ENCODE measurements around the gene TMEM266.

TMEM266 gene

DNA sequence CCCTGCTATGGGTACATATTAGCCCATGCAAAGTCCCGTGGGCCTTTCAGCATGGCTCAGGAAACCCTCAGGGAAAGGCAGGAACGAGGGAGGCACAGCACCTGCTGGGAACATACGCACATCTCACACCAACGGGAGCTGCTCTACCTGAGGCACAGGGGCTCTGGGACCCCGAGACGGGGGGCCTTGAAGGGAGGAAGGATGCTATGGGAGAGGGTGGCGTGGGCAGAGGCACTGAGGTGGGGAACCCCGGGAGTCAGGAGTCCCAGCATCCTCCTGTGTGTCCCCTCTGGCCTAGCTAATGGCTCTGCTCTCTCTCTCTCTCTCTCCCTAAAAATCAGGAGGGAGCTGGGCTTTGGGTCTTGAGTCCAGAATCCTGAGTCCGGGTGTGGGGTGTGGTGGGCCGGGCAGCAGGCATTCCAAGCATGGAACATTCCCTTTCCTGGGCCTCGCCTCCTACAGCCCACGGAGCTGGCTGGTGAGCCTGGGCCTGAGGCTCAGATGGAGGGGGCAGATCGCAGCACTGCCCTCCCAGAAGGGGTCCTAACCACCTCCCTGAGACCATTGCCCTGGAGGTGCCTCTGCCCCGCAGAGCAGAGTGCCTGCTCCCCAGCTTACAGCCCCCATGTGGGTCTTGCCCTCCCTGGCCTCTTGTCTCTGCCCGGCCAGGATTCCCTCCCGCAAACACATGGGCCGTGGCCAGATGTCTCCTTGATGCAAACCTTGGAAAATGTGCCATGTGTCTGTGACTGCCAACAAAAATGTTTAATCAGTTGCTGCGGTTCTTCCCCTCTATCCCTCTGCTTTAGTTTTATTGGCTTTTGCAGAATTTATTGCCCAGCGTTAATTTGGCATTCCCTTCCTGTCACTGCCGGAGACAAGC is 101.6 kb downstream of the TMEM266 start:
- Histone ChIP-seq H3K4me2 (ENCODE audit: low read length) (no peak overlapping the region), H3K27me3 (ENCODE audit: control insufficient read depth, insufficient read depth, low read length) (no peaks in the 10 kb centered on the region), H3K9ac (no peak overlapping the region), H2AFZ (no peak overlapping the region), H3K9me3 (ENCODE audit: control insufficient read depth, low read length) (no peaks in the 10 kb centered on the region), H3K36me3 (ENCODE audit: control insufficient read depth, insufficient read depth, low read length) (no peaks in the 10 kb centered on the region), H3K4me3 (ENCODE audit: low read depth, low read length) (no peak overlapping the region), H3K79me2 (no peaks in the 10 kb centered on the region), H3K27ac (no peak overlapping the region), H3K4me1 (no peaks in the 10 kb centered on the region)
- TF ChIP-seq CTCF (IDR thresholded peaks at IDR 0.05): no peak

DNA sequence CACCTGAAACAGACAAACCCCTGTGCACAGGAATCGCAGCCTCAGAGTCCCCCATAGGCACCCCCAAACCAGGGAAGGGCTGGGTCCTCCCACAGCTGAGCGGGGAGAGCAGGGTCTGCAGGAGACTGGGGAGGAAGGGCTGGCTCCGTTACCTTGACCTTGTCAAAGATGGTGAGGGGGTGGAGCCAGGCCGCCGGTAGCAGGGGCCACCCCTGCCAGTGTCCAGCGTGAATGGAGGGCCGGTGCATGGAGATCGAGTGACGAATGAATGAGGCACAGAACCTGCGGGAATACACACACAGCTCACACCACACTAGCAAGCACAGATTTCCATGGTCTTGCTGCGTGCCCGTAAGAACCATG is 102.2 kb downstream of the TMEM266 start:
- no peak overlapping the region for H3K27ac ChIP-seq
- no peak overlapping the region for H2AFZ ChIP-seq
- H3K27me3 ChIP-seq (ENCODE audit: control insufficient read depth, insufficient read depth, low read length): no peaks in the 10 kb centered on the region
- H3K4me2 ChIP-seq (ENCODE audit: low read length): no peak overlapping the region
- no peaks in the 10 kb centered on the region for H3K36me3 ChIP-seq (ENCODE audit: control insufficient read depth, insufficient read depth, low read length)
- no peak overlapping the region for H3K4me3 ChIP-seq (ENCODE audit: low read depth, low read length)
- no peak overlapping the region for H3K9ac ChIP-seq
- no peaks in the 10 kb centered on the region for H3K9me3 ChIP-seq (ENCODE audit: control insufficient read depth, low read length)
- no peaks in the 10 kb centered on the region for H3K4me1 ChIP-seq
- no peaks in the 10 kb centered on the region for H3K79me2 ChIP-seq
- TF ChIP-seq CTCF (IDR thresholded peaks at IDR 0.05): no peak

DNA sequence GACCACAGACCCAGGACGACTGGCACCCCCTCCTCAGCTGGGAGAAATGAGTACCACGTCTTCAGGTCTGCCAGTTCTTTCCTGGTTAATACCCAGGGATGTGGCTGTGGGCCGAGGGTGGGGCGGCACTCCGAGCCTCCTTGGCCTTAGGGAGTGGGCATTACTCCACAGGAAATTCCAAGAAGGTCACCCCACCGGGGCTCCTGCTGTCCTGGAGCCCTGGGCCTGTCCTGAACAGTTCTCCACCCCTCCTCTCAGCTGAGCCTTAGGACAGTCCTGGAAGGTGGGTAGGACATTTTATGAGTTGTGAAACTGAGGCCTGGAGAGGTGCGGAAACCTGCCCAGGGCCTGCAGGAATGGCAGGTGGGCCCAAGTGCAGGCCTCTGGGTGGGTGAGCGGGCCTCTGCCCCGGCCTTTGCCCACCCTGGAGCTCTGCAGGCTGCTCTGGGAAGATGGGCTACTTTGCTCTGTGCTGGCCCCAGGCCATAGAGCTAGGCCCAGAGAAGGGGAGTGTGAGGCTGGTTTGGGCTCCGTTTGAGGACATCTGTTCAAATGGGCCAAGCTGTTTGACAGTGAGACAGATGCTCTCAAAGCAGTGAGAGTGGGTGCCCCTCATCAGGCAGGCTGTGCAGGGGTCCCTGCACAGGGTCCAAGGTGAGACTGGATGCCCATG is 103.1 kb downstream of the TMEM266 start:
- no peaks in the 10 kb centered on the region for H3K27me3 ChIP-seq (ENCODE audit: control insufficient read depth, insufficient read depth, low read length)
- H3K9me3 ChIP-seq (ENCODE audit: control insufficient read depth, low read length): no peaks in the 10 kb centered on the region
- H3K4me2 ChIP-seq (ENCODE audit: low read length): no peak overlapping the region
- no peak overlapping the region for H3K4me3 ChIP-seq (ENCODE audit: low read depth, low read length)
- no peak overlapping the region for H3K9ac ChIP-seq
- H3K27ac ChIP-seq: no peak overlapping the region
- no peak overlapping the region for H2AFZ ChIP-seq
- no peaks in the 10 kb centered on the region for H3K79me2 ChIP-seq
- no peaks in the 10 kb centered on the region for H3K36me3 ChIP-seq (ENCODE audit: control insufficient read depth, insufficient read depth, low read length)
- no peak for TF ChIP-seq CTCF (IDR thresholded peaks at IDR 0.05)
- no peaks in the 10 kb centered on the region for H3K4me1 ChIP-seq

- H3K27ac ChIP-seq: no peak overlapping the region
These were observed 103.9 kb downstream of the TMEM266 start for GRCh38 chr15:76163457-76164295.

More at GRCh38 chr15:76163457-76164295, 103.9 kb downstream of the TMEM266 start:
- H3K9ac ChIP-seq: no peak overlapping the region
- H3K79me2 ChIP-seq: no peaks in the 10 kb centered on the region
- H3K9me3 ChIP-seq (ENCODE audit: control insufficient read depth, low read length): no peaks in the 10 kb centered on the region
- H3K4me1 ChIP-seq: no peaks in the 10 kb centered on the region
- H2AFZ ChIP-seq: no peak overlapping the region
- no peaks in the 10 kb centered on the region for H3K27me3 ChIP-seq (ENCODE audit: control insufficient read depth, insufficient read depth, low read length)
- no peaks in the 10 kb centered on the region for H3K36me3 ChIP-seq (ENCODE audit: control insufficient read depth, insufficient read depth, low read length)
- no peak overlapping the region for H3K4me2 ChIP-seq (ENCODE audit: low read length)
- no peak overlapping the region for H3K4me3 ChIP-seq (ENCODE audit: low read depth, low read length)
- TF ChIP-seq CTCF (IDR thresholded peaks at IDR 0.05): no peak
